ENCODE measurements around the gene PITPNM3. TPM values are rescaled to one million over a fixed set of nuclear protein-coding genes. Genes with fewer than 3 reads are reported as not detected.
A peak's percentile ranks its signal among the peaks of the same experiment; 100 is the strongest.

Gene PITPNM3
- total RNA-seq, 1 experiment from 2014 or later: 13.0 TPM

DNA sequence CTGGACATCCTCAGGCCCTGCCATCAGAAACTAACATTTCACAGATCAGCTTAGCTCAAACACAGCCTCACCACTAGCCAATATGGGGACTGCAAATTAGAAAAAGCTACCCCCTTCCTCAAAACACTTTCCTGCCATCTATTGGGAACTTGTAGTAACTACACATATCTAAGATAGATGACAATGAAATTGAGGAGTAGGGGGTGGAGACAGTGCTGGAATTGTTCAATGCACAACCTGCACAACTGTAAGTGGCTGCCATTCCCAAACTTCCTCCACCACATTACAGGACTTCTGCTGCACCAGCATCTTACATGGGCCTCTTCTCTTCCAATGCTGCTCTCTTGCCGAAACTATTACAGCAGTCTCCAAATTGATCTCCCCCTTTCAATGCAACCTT lies 143.3 kb downstream of the PITPNM3 start:
- DNase-seq (ENCODE audit: low spot score): peak; percentile 62

DNA sequence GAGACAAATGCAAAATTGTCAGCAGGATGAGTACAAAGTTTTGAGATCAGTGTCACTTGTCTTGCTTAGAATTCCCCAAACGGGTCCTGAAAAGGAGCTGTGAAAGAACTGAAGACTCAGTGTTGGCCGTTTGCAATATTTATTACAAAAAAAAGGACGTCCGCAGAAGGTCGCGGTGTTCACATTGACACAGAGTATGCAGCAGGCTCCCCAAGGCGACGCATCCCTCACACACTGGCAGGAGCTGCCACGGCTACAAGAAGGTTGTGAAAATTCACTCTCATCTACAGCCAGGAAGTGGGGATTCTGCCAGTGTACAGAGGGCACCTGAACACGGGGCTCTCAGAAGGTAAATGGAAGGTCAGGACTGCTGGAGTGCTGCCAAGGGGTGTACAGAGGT lies 147.6 kb downstream of the PITPNM3 start:
- no peak for DNase-seq (ENCODE audit: low spot score)

GRCh38 chr17:6408276-6408675 lies 148.1 kb downstream of the PITPNM3 start:
- no peak for DNase-seq (ENCODE audit: low spot score)

DNA sequence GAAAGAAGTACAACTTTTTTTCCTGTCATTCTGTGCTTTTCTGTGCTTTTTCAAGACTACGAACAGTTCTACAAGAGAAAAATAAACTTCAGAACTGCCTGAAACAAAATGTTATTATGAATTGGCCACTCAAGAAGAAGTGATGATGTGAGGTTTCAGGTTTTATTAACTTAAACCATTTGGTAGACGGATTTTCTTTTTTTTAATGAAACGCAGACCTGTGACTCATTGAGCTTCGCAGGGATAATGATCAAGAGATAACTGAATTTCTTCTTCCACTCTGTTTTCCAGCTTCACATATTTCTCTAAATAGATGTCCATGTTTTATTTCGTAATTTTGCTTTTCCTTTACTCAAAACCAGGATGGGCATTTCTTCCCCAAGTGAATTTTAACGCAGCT lies 154.1 kb downstream of the PITPNM3 start:
- no peak for DNase-seq (ENCODE audit: low spot score)

Other genes with a start within 250 kb of the PITPNM3 start
- not detected in 2 replicates for gene AIPL1, start 121.4 kb downstream of the PITPNM3 start, total RNA-seq (2014; rRNA removed; shearing (Covaris generic))
- gene PIMREG, start 112.1 kb downstream of the PITPNM3 start, total RNA-seq (2014; rRNA removed; shearing (Covaris generic)): 81.2 and 96.3 TPM in 2 replicates
- 18.8 and 21.7 TPM in 2 replicates for gene KIAA0753, start 84.2 kb upstream of the PITPNM3 start, total RNA-seq (2014; rRNA removed; shearing (Covaris generic))
- 128 and 236 TPM in 2 replicates for gene TXNDC17, start 84.5 kb upstream of the PITPNM3 start, total RNA-seq (2014; rRNA removed; shearing (Covaris generic))
- gene MED31, start 95.0 kb upstream of the PITPNM3 start, total RNA-seq (2014; rRNA removed; shearing (Covaris generic)): 28.1 and 29.1 TPM in 2 replicates
- gene C17orf100, start 95.2 kb upstream of the PITPNM3 start, total RNA-seq (2014; rRNA removed; shearing (Covaris generic)): 0.24 and 0.89 TPM in 2 replicates
- gene SLC13A5, start 156.8 kb upstream of the PITPNM3 start, total RNA-seq (2014; rRNA removed; shearing (Covaris generic)): 0.10 TPM in 1 of 2 replicates, not detected in the other
- gene XAF1, start 199.5 kb upstream of the PITPNM3 start, total RNA-seq (2014; rRNA removed; shearing (Covaris generic)): not detected in 2 replicates
- gene FBXO39, start 219.7 kb upstream of the PITPNM3 start, total RNA-seq (2014; rRNA removed; shearing (Covaris generic)): 0.31 TPM in 1 of 2 replicates, not detected in the other